Panc1 (cell line): ENCODE data around the gene HELT. TPM values are rescaled to one million over a fixed set of nuclear protein-coding genes. Genes with fewer than 3 reads are reported as not detected.

Experiments used
- ATAC-seq: fragments of 200-7000 bp; cut with Tn5 transposase; 2 replicates; pipeline ENCODE4 v1.9.1; 2020; ENCODE audit warnings: mild to moderate bottlenecking, moderate library complexity
- BruUV-seq: library from RNA; stranded (reverse); fragments of 400-500 nt; replicated peaks from 2 replicates; lab custom pipeline; 2021; lab: Mats Ljungman, UMichigan
- CTCF ChIA-PET: fragments of 300-600 bp; sonication (Branson Sonifier 250); formaldehyde crosslinking; loops from one replicate; lab custom pipeline; 2022; ENCODE audit warnings: antibody characterized with exemption; lab: Charles Lee
- POLR2A ChIA-PET: fragments of 300-600 bp; sonication (Branson Sonifier 250); formaldehyde crosslinking; loops from one replicate; lab custom pipeline; 2022; ENCODE audit warnings: antibody characterized with exemption; lab: Charles Lee
- DNase-seq: peaks from one replicate; pipeline ENCODE4 v3.0.0-alpha.2; 2010; ENCODE audit warnings: low read depth, low spot score
- H3K27ac ChIP-seq: 2 replicates; pipeline ENCODE4 v1.5.1; 2011; ENCODE audit warnings: mild to moderate bottlenecking, low read length, inconsistent platforms
- H3K27me3 ChIP-seq: fragments of 200-500 bp; sonication (Bioruptor generic); 2 replicates; pipeline ENCODE4 v1.6.0; 2014; ENCODE audit warnings: low read length, inconsistent platforms; ENCODE audit not compliant: control insufficient read depth, insufficient read depth
- H3K36me3 ChIP-seq: fragments of 200-500 bp; sonication (Bioruptor generic); 2 replicates; pipeline ENCODE4 v1.5.1; 2014; ENCODE audit warnings: inconsistent platforms, mild to moderate bottlenecking, low read length, moderate library complexity; ENCODE audit not compliant: control insufficient read depth, insufficient read depth
- H3K4me1 ChIP-seq: 2 replicates; pipeline ENCODE4 v1.5.1; 2011; ENCODE audit warnings: inconsistent platforms, mild to moderate bottlenecking, low read length, moderate library complexity; ENCODE audit not compliant: control insufficient read depth, insufficient read depth
- H3K4me3 ChIP-seq, 2 experiments: 2 replicates each; pipeline ENCODE4 v1.5.1; 2011 to 2012; ENCODE audit warnings: low read depth in 2 of 2, low read length in 2 of 2, mild to moderate bottlenecking in 2 of 2, inconsistent platforms in 1 of 2, moderate library complexity in 1 of 2
- H3K9me3 ChIP-seq: fragments of 200-500 bp; sonication (Bioruptor generic); 2 replicates; pipeline ENCODE4 v1.5.1; 2014; ENCODE audit warnings: low read depth, mild to moderate bottlenecking, inconsistent platforms, low read length, moderate library complexity; ENCODE audit not compliant: control insufficient read depth, insufficient read depth
- POLR2AphosphoS5 ChIP-seq: IDR thresholded peaks from 2 replicates; pipeline ENCODE4 v1.6.1; 2012; ENCODE audit warnings: mild to moderate bottlenecking, low read depth, low read length, moderate library complexity
- REST ChIP-seq, 2 experiments: IDR thresholded peaks; 2 replicates each; pipeline ENCODE4 v1.6.1; 2011 to 2012; ENCODE audit warnings: low read depth in 2 of 2, control low read depth in 1 of 2, low read length in 1 of 2, mild to moderate bottlenecking in 1 of 2, moderate library complexity in 1 of 2; ENCODE audit not compliant: insufficient read depth in 1 of 2
- SIN3A ChIP-seq: IDR thresholded peaks from 2 replicates; pipeline ENCODE4 v1.6.1; 2012; ENCODE audit warnings: low read depth, mild to moderate bottlenecking, low read length, moderate library complexity, borderline replicate concordance; ENCODE audit not compliant: insufficient read depth
- TCF7L2 ChIP-seq: IDR thresholded peaks from 2 replicates; pipeline ENCODE4 v1.6.1; 2011; ENCODE audit warnings: mild to moderate bottlenecking, low read depth, low read length, inconsistent platforms
- in situ Hi-C: cut with HindIII; loops from 2 replicates; pipeline ENCODE4 v1.10.0; 2016; ENCODE audit warnings: low sequenced_read_pairs, low pct_unique_long_range_greater_than_20kb
- intact Hi-C: fragments of 100-400 bp; cut with micrococcal nuclease; formaldehyde crosslinking; loops from one replicate; pipeline ENCODE4 v1.10.0; 2022; ENCODE audit not compliant: unreplicated experiment
- total RNA-seq: library from RNA; stranded (reverse); gene quantifications from one replicate; pipeline ENCODE4 v1.2.1, GENCODE V29; 2021; ENCODE audit not compliant: unreplicated experiment
- TF ChIP-seq, protein P1 (sequence below): fragments of 450-650 bp; IDR thresholded peaks from 2 replicates; pipeline ENCODE4 v1.5.1; 2017; ENCODE audit warnings: mild to moderate bottlenecking

HELT gene
- total RNA-seq, 1 experiment from 2014 or later, result not detected

DNA sequence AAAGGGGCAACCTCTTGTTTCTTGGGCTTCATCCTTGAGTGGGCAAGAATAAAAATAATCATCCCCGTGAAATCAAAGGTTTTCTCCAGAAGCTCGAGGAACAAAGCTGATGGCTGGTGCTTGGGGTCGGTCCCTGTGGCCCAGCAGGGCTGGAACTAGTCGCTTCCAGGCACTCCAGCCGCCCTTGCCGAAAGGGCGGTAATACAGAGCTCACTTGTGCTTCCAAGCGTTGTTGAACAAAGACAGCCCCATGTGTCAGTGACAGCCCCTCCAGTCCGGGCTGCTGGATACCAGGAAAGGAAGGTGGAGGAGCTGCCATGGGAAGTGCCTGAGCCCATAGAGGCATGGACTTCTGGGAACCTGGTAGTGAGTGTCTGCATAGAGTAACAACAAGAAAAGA lies 5.2 kb downstream of the HELT start:
- BruUV-seq, result no TSS peak
- peaks cover 12% of the 10 kb centered on the region for H3K27me3 ChIP-seq
- intact Hi-C loops (no loop called here), in situ Hi-C loops (no loop called here)
- H3K4me3 ChIP-seq, result no peak overlapping the region
- ATAC-seq (no peak), DNase-seq (no peak)
- no peaks in the 10 kb centered on the region for H3K36me3 ChIP-seq
- no peaks in the 10 kb centered on the region; the same call in 1 of the 2 replicates for H3K4me1 ChIP-seq
- no peaks in the 10 kb centered on the region for H3K9me3 ChIP-seq
- no peak overlapping the region for H3K27ac ChIP-seq
- ChIA-PET POLR2A (no interaction called here), CTCF (no interaction called here)
- TF ChIP-seq REST (IDR thresholded peaks at IDR 0.05; ENCODE audit: insufficient read depth in 1 of 2, low read depth in 2 of 2, low read length in 1 of 2) (no peak), TCF7L2 (no peak)

DNA sequence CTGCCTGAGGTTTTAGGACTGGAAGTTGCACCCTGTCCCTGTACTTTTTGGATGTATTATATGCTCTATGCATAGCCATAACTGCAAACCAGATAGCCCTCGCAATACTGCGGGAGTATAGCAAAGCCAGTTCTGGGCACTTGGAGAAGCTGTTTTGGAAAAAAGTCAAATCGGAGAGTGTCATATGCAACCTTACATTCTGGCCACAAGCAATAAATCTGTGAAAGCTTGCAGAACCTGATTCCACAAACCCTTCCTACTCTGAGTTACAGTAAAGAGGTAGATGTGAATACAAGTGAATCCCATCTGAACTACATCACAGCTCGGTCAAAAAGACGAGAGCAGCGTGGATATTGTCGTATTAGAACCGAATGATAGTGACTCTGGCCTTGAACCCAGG lies 10.3 kb downstream of the HELT start:
- POLR2A ChIA-PET, result no interaction called here
- in situ Hi-C loops (no loop called here), intact Hi-C loops (no loop called here)
- DNase-seq (no peak), ATAC-seq (no peak)
- BruUV-seq, result no TSS peak
- Histone ChIP-seq H3K27me3 (no peaks in the 10 kb centered on the region; the same call in 1 of the 2 replicates), H3K27ac (no peak overlapping the region), H3K9me3 (no peaks in the 10 kb centered on the region), H3K4me3 (no peak overlapping the region), H3K36me3 (no peaks in the 10 kb centered on the region), H3K4me1 (no peaks in the 10 kb centered on the region)
- CTCF ChIA-PET, result interaction anchor here (0.7 kb wide), 1 partner anchor 250 kb away, joined by 4 read pairs; no protein-coding TSS in a partner anchor
- TF ChIP-seq TCF7L2 (no peak), REST (IDR thresholded peaks at IDR 0.05; ENCODE audit: insufficient read depth in 1 of 2, low read depth in 2 of 2, low read length in 1 of 2) (no peak), SIN3A (no peak), POLR2AphosphoS5 (no peak)
- TF ChIP-seq, protein P1, sequence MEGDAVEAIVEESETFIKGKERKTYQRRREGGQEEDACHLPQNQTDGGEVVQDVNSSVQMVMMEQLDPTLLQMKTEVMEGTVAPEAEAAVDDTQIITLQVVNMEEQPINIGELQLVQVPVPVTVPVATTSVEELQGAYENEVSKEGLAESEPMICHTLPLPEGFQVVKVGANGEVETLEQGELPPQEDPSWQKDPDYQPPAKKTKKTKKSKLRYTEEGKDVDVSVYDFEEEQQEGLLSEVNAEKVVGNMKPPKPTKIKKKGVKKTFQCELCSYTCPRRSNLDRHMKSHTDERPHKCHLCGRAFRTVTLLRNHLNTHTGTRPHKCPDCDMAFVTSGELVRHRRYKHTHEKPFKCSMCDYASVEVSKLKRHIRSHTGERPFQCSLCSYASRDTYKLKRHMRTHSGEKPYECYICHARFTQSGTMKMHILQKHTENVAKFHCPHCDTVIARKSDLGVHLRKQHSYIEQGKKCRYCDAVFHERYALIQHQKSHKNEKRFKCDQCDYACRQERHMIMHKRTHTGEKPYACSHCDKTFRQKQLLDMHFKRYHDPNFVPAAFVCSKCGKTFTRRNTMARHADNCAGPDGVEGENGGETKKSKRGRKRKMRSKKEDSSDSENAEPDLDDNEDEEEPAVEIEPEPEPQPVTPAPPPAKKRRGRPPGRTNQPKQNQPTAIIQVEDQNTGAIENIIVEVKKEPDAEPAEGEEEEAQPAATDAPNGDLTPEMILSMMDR, result no peak
